ENCODE measurements around the gene SCNN1A. TPM values are rescaled to one million over a fixed set of nuclear protein-coding genes. Genes with fewer than 3 reads are reported as not detected.

SCNN1A gene
- total and polyA plus RNA-seq, 2 donors: 0.61 to 28.9 TPM

GRCh38 chr12:6372403-6373003 is 2.9 kb downstream of the SCNN1A start:
- Histone ChIP-seq H3K9me3 (ENCODE audit: control insufficient read depth in 2 of 2, insufficient read depth in 1 of 2, low read length in 1 of 2) (no peaks in the 10 kb centered on the region), H3K27ac (ENCODE audit: low read depth in 1 of 2, low read length in 1 of 2) (peak overlapping the region; percentile 68 to 76), H3K36me3 (ENCODE audit: control insufficient read depth in 2 of 2, insufficient read depth in 2 of 2, low read length in 1 of 2) (no peaks in the 10 kb centered on the region), H3K4me3 (ENCODE audit: low read length in 2 of 2) (no peak overlapping the region), H3K27me3 (ENCODE audit: control insufficient read depth in 2 of 2, insufficient read depth in 1 of 2, low read length in 1 of 2) (peaks cover 0 to 6% of the 10 kb centered on the region in 2 donors), H3K4me1 (ENCODE audit: control insufficient read depth in 2 of 2, insufficient read depth in 2 of 2, low read length in 2 of 2) (peaks cover 23 to 48% of the 10 kb centered on the region in 2 donors)
- WGBS: 59% methylated on average over 8 of the region's 8 CpGs
- DNase-seq (ENCODE audit: low read depth in 6 of 9, low spot score in 9 of 9): peak in 1 of 9 donors; percentile 56

- 63% methylated on average over 15 of the region's 15 CpGs for WGBS
- DNase-seq (ENCODE audit: low read depth in 6 of 9, low spot score in 9 of 9): no peak
- Histone ChIP-seq H3K27ac (ENCODE audit: low read depth in 1 of 2, low read length in 1 of 2) (peak overlapping the region in 1 of 2 donors; percentile 38), H3K36me3 (ENCODE audit: control insufficient read depth in 2 of 2, insufficient read depth in 2 of 2, low read length in 1 of 2) (no peaks in the 10 kb centered on the region), H3K27me3 (ENCODE audit: control insufficient read depth in 2 of 2, insufficient read depth in 1 of 2, low read length in 1 of 2) (peaks cover 0 to 2% of the 10 kb centered on the region in 2 donors), H3K4me1 (ENCODE audit: control insufficient read depth in 2 of 2, insufficient read depth in 2 of 2, low read length in 2 of 2) (peaks cover 11 to 36% of the 10 kb centered on the region in 2 donors), H3K4me3 (ENCODE audit: low read length in 2 of 2) (no peak overlapping the region), H3K9me3 (ENCODE audit: control insufficient read depth in 2 of 2, insufficient read depth in 1 of 2, low read length in 1 of 2) (no peaks in the 10 kb centered on the region)
Observed at GRCh38 chr12:6370994-6371754, 4.2 kb downstream of the SCNN1A start.

- WGBS: 69% methylated on average over 4 of the region's 4 CpGs
- Histone ChIP-seq H3K4me3 (ENCODE audit: low read length in 2 of 2) (no peak overlapping the region), H3K36me3 (ENCODE audit: control insufficient read depth in 2 of 2, insufficient read depth in 2 of 2, low read length in 1 of 2) (no peaks in the 10 kb centered on the region), H3K4me1 (ENCODE audit: control insufficient read depth in 2 of 2, insufficient read depth in 2 of 2, low read length in 2 of 2) (peaks cover 9 to 30% of the 10 kb centered on the region in 2 donors), H3K27me3 (ENCODE audit: control insufficient read depth in 2 of 2, insufficient read depth in 1 of 2, low read length in 1 of 2) (no peaks in the 10 kb centered on the region), H3K27ac (ENCODE audit: low read depth in 1 of 2, low read length in 1 of 2) (peak overlapping the region in 1 of 2 donors; percentile 33), H3K9me3 (ENCODE audit: control insufficient read depth in 2 of 2, insufficient read depth in 1 of 2, low read length in 1 of 2) (no peaks in the 10 kb centered on the region)
- no peak for DNase-seq (ENCODE audit: low read depth in 6 of 9, low spot score in 9 of 9)
Observed at GRCh38 chr12:6370576-6370935, 4.8 kb downstream of the SCNN1A start.

- Histone ChIP-seq H3K27ac (ENCODE audit: low read depth in 1 of 2, low read length in 1 of 2) (no peak overlapping the region), H3K4me3 (ENCODE audit: low read length in 2 of 2) (no peak overlapping the region), H3K9me3 (ENCODE audit: control insufficient read depth in 2 of 2, insufficient read depth in 1 of 2, low read length in 1 of 2) (no peaks in the 10 kb centered on the region), H3K36me3 (ENCODE audit: control insufficient read depth in 2 of 2, insufficient read depth in 2 of 2, low read length in 1 of 2) (no peaks in the 10 kb centered on the region), H3K27me3 (ENCODE audit: control insufficient read depth in 2 of 2, insufficient read depth in 1 of 2, low read length in 1 of 2) (no peaks in the 10 kb centered on the region), H3K4me1 (ENCODE audit: control insufficient read depth in 2 of 2, insufficient read depth in 2 of 2, low read length in 2 of 2) (peaks cover 9 to 30% of the 10 kb centered on the region in 2 donors)
- 96% methylated on average over 9 of the region's 9 CpGs for WGBS
- no peak for DNase-seq (ENCODE audit: low read depth in 6 of 9, low spot score in 9 of 9)
Observed at GRCh38 chr12:6369916-6370575, 5.3 kb downstream of the SCNN1A start.

GRCh38 chr12:6368906-6369525 is 6.3 kb downstream of the SCNN1A start:
- Histone ChIP-seq H3K27ac (ENCODE audit: low read depth in 1 of 2, low read length in 1 of 2) (no peak overlapping the region), H3K4me3 (ENCODE audit: low read length in 2 of 2) (no peak overlapping the region), H3K36me3 (ENCODE audit: control insufficient read depth in 2 of 2, insufficient read depth in 2 of 2, low read length in 1 of 2) (no peaks in the 10 kb centered on the region), H3K9me3 (ENCODE audit: control insufficient read depth in 2 of 2, insufficient read depth in 1 of 2, low read length in 1 of 2) (no peaks in the 10 kb centered on the region), H3K4me1 (ENCODE audit: control insufficient read depth in 2 of 2, insufficient read depth in 2 of 2, low read length in 2 of 2) (peaks cover 11 to 30% of the 10 kb centered on the region in 2 donors), H3K27me3 (ENCODE audit: control insufficient read depth in 2 of 2, insufficient read depth in 1 of 2, low read length in 1 of 2) (no peaks in the 10 kb centered on the region)
- DNase-seq (ENCODE audit: low read depth in 6 of 9, low spot score in 9 of 9): no peak
- 93% methylated on average over 9 of the region's 9 CpGs for WGBS

- Histone ChIP-seq H3K4me3 (ENCODE audit: low read length in 2 of 2) (no peak overlapping the region), H3K9me3 (ENCODE audit: control insufficient read depth in 2 of 2, insufficient read depth in 1 of 2, low read length in 1 of 2) (no peaks in the 10 kb centered on the region), H3K36me3 (ENCODE audit: control insufficient read depth in 2 of 2, insufficient read depth in 2 of 2, low read length in 1 of 2) (no peaks in the 10 kb centered on the region), H3K27ac (ENCODE audit: low read depth in 1 of 2, low read length in 1 of 2) (peak overlapping the region; percentile 2 to 67), H3K27me3 (ENCODE audit: control insufficient read depth in 2 of 2, insufficient read depth in 1 of 2, low read length in 1 of 2) (peaks cover 0 to 3% of the 10 kb centered on the region in 2 donors), H3K4me1 (ENCODE audit: control insufficient read depth in 2 of 2, insufficient read depth in 2 of 2, low read length in 2 of 2) (peaks cover 11 to 33% of the 10 kb centered on the region in 2 donors)
- DNase-seq (ENCODE audit: low read depth in 6 of 9, low spot score in 9 of 9): peak in 1 of 9 donors; percentile 31
- 60% methylated on average over 15 of the region's 15 CpGs for whole genome bisulfite sequencing
Observed at GRCh38 chr12:6367969-6368892, 7.1 kb downstream of the SCNN1A start.

- Histone ChIP-seq H3K9me3 (ENCODE audit: control insufficient read depth in 2 of 2, insufficient read depth in 1 of 2, low read length in 1 of 2) (no peaks in the 10 kb centered on the region), H3K27ac (ENCODE audit: low read depth in 1 of 2, low read length in 1 of 2) (peak overlapping the region; percentile 2 to 67), H3K27me3 (ENCODE audit: control insufficient read depth in 2 of 2, insufficient read depth in 1 of 2, low read length in 1 of 2) (peaks cover 0 to 3% of the 10 kb centered on the region in 2 donors), H3K4me1 (ENCODE audit: control insufficient read depth in 2 of 2, insufficient read depth in 2 of 2, low read length in 2 of 2) (peaks cover 11 to 30% of the 10 kb centered on the region in 2 donors), H3K4me3 (ENCODE audit: low read length in 2 of 2) (no peak overlapping the region), H3K36me3 (ENCODE audit: control insufficient read depth in 2 of 2, insufficient read depth in 2 of 2, low read length in 1 of 2) (no peaks in the 10 kb centered on the region)
- WGBS: 61% methylated on average over 11 of the region's 11 CpGs
- peak in 3 of 9 donors; percentile 46 to 74 (median 59) for DNase-seq (ENCODE audit: low read depth in 6 of 9, low spot score in 9 of 9)
Observed at GRCh38 chr12:6367065-6367968, 8.0 kb downstream of the SCNN1A start.

GRCh38 chr12:6364044-6364374 is 11.4 kb downstream of the SCNN1A start:
- 21% methylated on average over 15 of the region's 15 CpGs for WGBS

More at GRCh38 chr12:6364044-6364374, 11.4 kb downstream of the SCNN1A start:
- Histone ChIP-seq H3K4me1 (ENCODE audit: control insufficient read depth in 2 of 2, insufficient read depth in 2 of 2, low read length in 2 of 2) (peaks cover 19 to 47% of the 10 kb centered on the region in 2 donors), H3K9me3 (ENCODE audit: control insufficient read depth in 2 of 2, insufficient read depth in 1 of 2, low read length in 1 of 2) (no peaks in the 10 kb centered on the region), H3K36me3 (ENCODE audit: control insufficient read depth in 2 of 2, insufficient read depth in 2 of 2, low read length in 1 of 2) (no peaks in the 10 kb centered on the region), H3K27ac (ENCODE audit: low read depth in 1 of 2, low read length in 1 of 2) (peak overlapping the region in 1 of 2 donors; percentile 90), H3K4me3 (ENCODE audit: low read length in 2 of 2) (peak overlapping the region; percentile 58 to 66), H3K27me3 (ENCODE audit: control insufficient read depth in 2 of 2, insufficient read depth in 1 of 2, low read length in 1 of 2) (peaks cover 0 to 3% of the 10 kb centered on the region in 2 donors)
- DNase-seq (ENCODE audit: low read depth in 6 of 9, low spot score in 9 of 9): no peak
